Measurements from ENCODE around the gene CDH4. TPM values are rescaled to one million over a fixed set of nuclear protein-coding genes. Genes with fewer than 3 reads are reported as not detected.

CDH4 gene
- polyA plus RNA-seq, 1 donor: 1.7 TPM

- Histone ChIP-seq H3K4me1 (ENCODE audit: control insufficient read depth, insufficient read depth, low read length) (no peaks in the 10 kb centered on the region), H3K36me3 (ENCODE audit: control insufficient read depth, insufficient read depth, low read length) (no peaks in the 10 kb centered on the region), H3K9me3 (ENCODE audit: control insufficient read depth, low read depth, low read length) (no peaks in the 10 kb centered on the region), H3K27me3 (ENCODE audit: control insufficient read depth, insufficient read depth, low read length) (peaks cover 20% of the 10 kb centered on the region), H3K4me3 (ENCODE audit: low read length) (no peak overlapping the region), H3K27ac (ENCODE audit: low read length) (no peak overlapping the region)
- 71% methylated on average over 1 of the region's 9 CpGs for WGBS (ENCODE audit: insufficient coverage, low lambda C conversion rate)
- DNase-seq: no peak
Observed at GRCh38 chr20:61963149-61963548, 711.1 kb downstream of the CDH4 start.

- WGBS (ENCODE audit: insufficient coverage, low lambda C conversion rate): no CpG with 5 or more reads among the region's 8 CpGs
Observed at GRCh38 chr20:61963885-61964674, 712.0 kb downstream of the CDH4 start.

GRCh38 chr20:61964675-61965605 lies 712.9 kb downstream of the CDH4 start:
- Histone ChIP-seq H3K9me3 (ENCODE audit: control insufficient read depth, low read depth, low read length) (no peaks in the 10 kb centered on the region), H3K27ac (ENCODE audit: low read length) (no peak overlapping the region), H3K4me1 (ENCODE audit: control insufficient read depth, insufficient read depth, low read length) (no peaks in the 10 kb centered on the region), H3K4me3 (ENCODE audit: low read length) (no peak overlapping the region), H3K36me3 (ENCODE audit: control insufficient read depth, insufficient read depth, low read length) (no peaks in the 10 kb centered on the region), H3K27me3 (ENCODE audit: control insufficient read depth, insufficient read depth, low read length) (peaks cover 20% of the 10 kb centered on the region)
- DNase-seq: no peak
- 100% methylated on average over 2 of the region's 41 CpGs for WGBS (ENCODE audit: insufficient coverage, low lambda C conversion rate)

More at GRCh38 chr20:61963885-61964674, 712.0 kb downstream of the CDH4 start:
- Histone ChIP-seq H3K27ac (ENCODE audit: low read length) (no peak overlapping the region), H3K9me3 (ENCODE audit: control insufficient read depth, low read depth, low read length) (no peaks in the 10 kb centered on the region), H3K27me3 (ENCODE audit: control insufficient read depth, insufficient read depth, low read length) (peaks cover 20% of the 10 kb centered on the region), H3K4me1 (ENCODE audit: control insufficient read depth, insufficient read depth, low read length) (no peaks in the 10 kb centered on the region), H3K4me3 (ENCODE audit: low read length) (no peak overlapping the region), H3K36me3 (ENCODE audit: control insufficient read depth, insufficient read depth, low read length) (no peaks in the 10 kb centered on the region)
- DNase-seq: no peak

DNA sequence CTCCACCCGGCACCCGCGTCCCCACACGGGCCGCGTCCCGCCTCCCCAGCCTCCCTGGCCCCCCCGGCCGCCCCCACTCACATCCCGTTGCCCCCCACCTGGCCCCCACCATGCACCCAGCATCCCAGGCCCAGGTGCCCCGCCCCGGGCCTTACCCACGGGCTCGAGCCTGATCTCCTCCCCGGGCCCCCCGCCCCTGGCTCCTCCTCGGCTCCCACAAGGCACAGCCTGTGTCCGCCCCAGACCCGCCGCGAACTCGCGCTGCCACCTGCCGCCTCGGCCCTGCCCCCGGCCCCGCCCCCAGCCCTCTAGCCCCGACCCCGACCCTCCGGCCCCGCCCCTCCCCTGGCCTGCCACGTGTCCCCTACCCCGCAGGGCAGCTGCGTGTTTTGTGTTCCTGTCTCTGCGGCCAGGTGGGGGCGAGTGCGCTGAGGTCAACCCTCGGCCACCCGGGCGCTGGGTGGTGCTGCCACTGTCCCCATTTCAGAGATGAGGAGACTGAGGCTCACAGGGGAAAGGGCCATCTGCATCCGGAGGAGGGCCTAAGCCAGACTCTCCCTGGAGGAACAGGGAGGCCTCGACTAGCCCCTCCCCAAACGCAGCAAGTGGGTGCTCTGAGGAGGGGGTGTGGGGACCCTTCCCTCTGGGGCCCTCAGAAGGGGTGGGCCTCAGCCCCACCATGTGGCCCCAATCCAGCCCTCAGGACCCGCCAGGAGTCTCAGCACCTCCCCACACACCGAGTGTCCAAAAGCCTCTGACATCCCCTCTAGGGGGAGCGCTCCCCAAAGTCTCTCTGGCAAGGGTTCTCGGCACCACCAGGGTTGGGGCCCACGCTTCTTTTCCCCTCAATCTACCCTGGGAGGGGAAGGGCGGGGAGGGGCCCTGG lies 713.8 kb downstream of the CDH4 start:
- no CpG with 5 or more reads among the region's 49 CpGs for WGBS (ENCODE audit: insufficient coverage, low lambda C conversion rate)

GRCh38 chr20:61966492-61967244 lies 714.6 kb downstream of the CDH4 start:
- 100% methylated on average over 2 of the region's 25 CpGs for WGBS (ENCODE audit: insufficient coverage, low lambda C conversion rate)
- Histone ChIP-seq H3K4me1 (ENCODE audit: control insufficient read depth, insufficient read depth, low read length) (no peaks in the 10 kb centered on the region), H3K27me3 (ENCODE audit: control insufficient read depth, insufficient read depth, low read length) (peaks cover 20% of the 10 kb centered on the region)

More for the DNA sequence above, 713.8 kb downstream of the CDH4 start:
- Histone ChIP-seq H3K27ac (ENCODE audit: low read length) (no peak overlapping the region), H3K36me3 (ENCODE audit: control insufficient read depth, insufficient read depth, low read length) (no peaks in the 10 kb centered on the region), H3K4me3 (ENCODE audit: low read length) (no peak overlapping the region), H3K4me1 (ENCODE audit: control insufficient read depth, insufficient read depth, low read length) (no peaks in the 10 kb centered on the region), H3K9me3 (ENCODE audit: control insufficient read depth, low read depth, low read length) (no peaks in the 10 kb centered on the region), H3K27me3 (ENCODE audit: control insufficient read depth, insufficient read depth, low read length) (peaks cover 20% of the 10 kb centered on the region)
- DNase-seq: no peak

DNA sequence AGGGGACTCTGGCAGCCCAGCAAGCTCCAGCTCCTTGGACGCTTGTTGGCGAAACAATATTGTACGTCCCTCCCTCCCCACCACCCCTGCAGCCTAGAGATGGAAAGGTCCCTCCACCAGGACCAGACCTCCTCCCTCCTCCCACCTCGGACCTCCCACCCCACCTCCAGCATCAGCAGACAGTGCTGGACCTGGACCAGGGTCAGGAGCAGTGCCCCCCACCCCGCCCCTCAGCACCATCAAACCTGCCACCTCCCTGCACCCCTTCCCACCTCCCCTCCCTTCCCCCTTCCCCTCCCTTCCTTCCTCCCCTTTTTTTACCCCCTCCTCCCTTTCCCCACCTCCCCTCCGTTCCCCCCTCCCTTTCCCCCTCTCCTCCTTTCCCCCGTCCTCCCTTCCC lies 715.2 kb downstream of the CDH4 start:
- H3K27ac ChIP-seq (ENCODE audit: low read length): no peak overlapping the region
- H3K4me3 ChIP-seq (ENCODE audit: low read length): no peak overlapping the region
- H3K4me1 ChIP-seq (ENCODE audit: control insufficient read depth, insufficient read depth, low read length): no peaks in the 10 kb centered on the region
- no peak for DNase-seq
- no peaks in the 10 kb centered on the region for H3K9me3 ChIP-seq (ENCODE audit: control insufficient read depth, low read depth, low read length)
- H3K36me3 ChIP-seq (ENCODE audit: control insufficient read depth, insufficient read depth, low read length): peaks cover 3% of the 10 kb centered on the region
- peaks cover 20% of the 10 kb centered on the region for H3K27me3 ChIP-seq (ENCODE audit: control insufficient read depth, insufficient read depth, low read length)
- no CpG with 5 or more reads among the region's 7 CpGs for WGBS (ENCODE audit: insufficient coverage, low lambda C conversion rate)

More at GRCh38 chr20:61966492-61967244, 714.6 kb downstream of the CDH4 start:
- Histone ChIP-seq H3K4me3 (ENCODE audit: low read length) (no peak overlapping the region), H3K27ac (ENCODE audit: low read length) (no peak overlapping the region), H3K36me3 (ENCODE audit: control insufficient read depth, insufficient read depth, low read length) (no peaks in the 10 kb centered on the region), H3K9me3 (ENCODE audit: control insufficient read depth, low read depth, low read length) (no peaks in the 10 kb centered on the region)
- DNase-seq: no peak

- Histone ChIP-seq H3K4me3 (ENCODE audit: low read length) (no peak overlapping the region), H3K27me3 (ENCODE audit: control insufficient read depth, insufficient read depth, low read length) (peaks cover 20% of the 10 kb centered on the region), H3K4me1 (ENCODE audit: control insufficient read depth, insufficient read depth, low read length) (no peaks in the 10 kb centered on the region), H3K36me3 (ENCODE audit: control insufficient read depth, insufficient read depth, low read length) (peaks cover 12% of the 10 kb centered on the region), H3K27ac (ENCODE audit: low read length) (no peak overlapping the region), H3K9me3 (ENCODE audit: control insufficient read depth, low read depth, low read length) (no peaks in the 10 kb centered on the region)
- no peak for DNase-seq
- WGBS (ENCODE audit: insufficient coverage, low lambda C conversion rate): 88% methylated on average over 4 of the region's 22 CpGs
Observed at GRCh38 chr20:61968036-61968810, 716.2 kb downstream of the CDH4 start.

DNA sequence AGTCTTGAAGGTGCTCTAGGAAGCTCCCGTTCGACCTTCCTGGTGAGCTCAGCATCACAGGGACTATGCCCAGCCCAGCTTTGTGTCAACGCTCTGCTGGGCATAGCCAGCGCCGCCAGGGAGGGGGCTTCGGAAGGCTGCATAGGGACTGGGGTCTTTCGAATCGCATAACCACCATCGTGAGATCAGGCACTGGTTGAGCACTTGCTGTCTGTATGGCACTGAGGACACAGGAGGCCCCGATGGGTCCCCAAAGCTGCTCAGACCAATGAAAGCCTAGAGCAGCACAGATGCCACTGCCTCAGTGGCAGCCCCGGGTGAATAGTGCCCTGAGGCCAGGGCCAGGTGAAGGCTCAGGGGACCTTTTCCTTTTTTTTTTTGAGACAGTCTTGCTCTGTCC lies 716.9 kb downstream of the CDH4 start:
- Histone ChIP-seq H3K36me3 (ENCODE audit: control insufficient read depth, insufficient read depth, low read length) (peaks cover 20% of the 10 kb centered on the region), H3K27me3 (ENCODE audit: control insufficient read depth, insufficient read depth, low read length) (peaks cover 20% of the 10 kb centered on the region), H3K4me1 (ENCODE audit: control insufficient read depth, insufficient read depth, low read length) (no peaks in the 10 kb centered on the region), H3K27ac (ENCODE audit: low read length) (no peak overlapping the region), H3K4me3 (ENCODE audit: low read length) (no peak overlapping the region), H3K9me3 (ENCODE audit: control insufficient read depth, low read depth, low read length) (peaks cover 3% of the 10 kb centered on the region)
- DNase-seq: no peak
- WGBS (ENCODE audit: insufficient coverage, low lambda C conversion rate): no CpG with 5 or more reads among the region's 11 CpGs

DNA sequence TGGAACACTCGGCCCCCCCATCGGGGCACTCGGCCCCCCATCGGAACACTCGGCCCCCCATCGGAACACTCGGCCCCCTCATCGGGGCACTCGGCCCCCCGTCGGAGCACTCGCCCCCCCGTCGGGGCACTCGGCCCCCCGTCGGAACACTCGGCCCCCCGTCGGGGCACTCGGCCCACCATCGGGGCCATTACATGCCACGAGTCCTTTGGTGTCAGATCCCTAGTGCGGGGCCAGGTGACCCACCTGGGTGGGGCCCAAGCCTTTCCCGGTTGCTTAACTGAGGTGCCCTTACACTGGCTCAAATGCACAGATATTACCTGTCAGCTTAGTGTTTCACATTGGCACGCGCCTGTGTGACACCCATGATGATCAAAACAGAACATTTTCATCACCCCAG lies 717.7 kb downstream of the CDH4 start:
- H3K27me3 ChIP-seq (ENCODE audit: control insufficient read depth, insufficient read depth, low read length): peaks cover 16% of the 10 kb centered on the region
- H3K4me3 ChIP-seq (ENCODE audit: low read length): no peak overlapping the region
- H3K9me3 ChIP-seq (ENCODE audit: control insufficient read depth, low read depth, low read length): peaks cover 3% of the 10 kb centered on the region
- DNase-seq: no peak
- no peaks in the 10 kb centered on the region for H3K4me1 ChIP-seq (ENCODE audit: control insufficient read depth, insufficient read depth, low read length)
- H3K36me3 ChIP-seq (ENCODE audit: control insufficient read depth, insufficient read depth, low read length): peaks cover 26% of the 10 kb centered on the region
- no CpG with 5 or more reads among the region's 27 CpGs for WGBS (ENCODE audit: insufficient coverage, low lambda C conversion rate)
- no peak overlapping the region for H3K27ac ChIP-seq (ENCODE audit: low read length)
